NCI-H2171 (cell line): ENCODE measurements around the gene SPOCK1.

ENCODE experiments used
- DNase-seq: peaks from one replicate; lab custom pipeline; 2025; lab: John Stamatoyannopoulos, UW

The SPOCK1 gene

GRCh38 chr5:137147346-137147745 is 351.8 kb downstream of the SPOCK1 start:
- DNase-seq: no peak

- peak; percentile 52 for DNase-seq
Measured at GRCh38 chr5:137146402-137146890, 352.7 kb downstream of the SPOCK1 start.

GRCh38 chr5:137145721-137146120 is 353.4 kb downstream of the SPOCK1 start:
- no peak for DNase-seq

- no peak for DNase-seq
Measured at GRCh38 chr5:137144656-137145055, 354.5 kb downstream of the SPOCK1 start.

DNA sequence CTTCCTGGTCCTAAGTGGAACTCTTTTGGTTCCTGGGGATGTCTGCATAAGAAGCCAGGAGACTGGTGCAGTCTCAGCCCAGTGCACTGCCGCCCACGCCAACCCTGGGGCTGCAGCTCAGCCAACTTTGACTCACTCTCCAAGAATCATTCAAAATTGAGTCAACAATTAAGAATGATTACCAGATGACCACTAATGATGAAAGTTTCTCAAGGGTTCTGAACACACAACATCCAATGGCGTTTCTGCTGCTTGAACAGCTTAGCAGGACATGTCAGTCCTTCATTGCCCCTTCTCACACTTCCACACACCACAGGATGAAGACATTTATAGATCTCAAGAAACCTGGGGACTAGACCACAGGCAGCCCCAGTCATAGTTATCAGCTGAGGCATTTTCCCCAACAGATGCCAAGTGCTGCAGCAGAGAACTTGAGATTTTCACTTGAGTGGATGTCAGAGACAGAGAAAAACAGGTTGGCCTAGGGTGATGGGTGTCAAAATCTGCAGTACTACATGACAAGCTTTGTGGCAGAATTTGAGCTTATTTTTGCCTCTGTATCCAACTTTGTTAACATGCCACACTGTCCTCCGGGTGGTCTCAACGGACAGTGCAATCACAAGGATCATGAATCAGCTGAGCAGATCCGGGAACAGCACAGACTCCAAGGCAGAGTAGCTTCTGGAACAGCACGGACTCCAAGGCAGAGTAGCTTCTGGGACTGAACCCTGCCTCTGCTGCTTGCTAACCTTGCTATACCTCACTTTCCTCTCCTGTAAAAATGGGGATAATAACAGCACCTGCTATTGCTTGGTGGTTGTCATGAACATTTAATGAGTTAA is 356.1 kb downstream of the SPOCK1 start:
- DNase-seq: no peak

DNA sequence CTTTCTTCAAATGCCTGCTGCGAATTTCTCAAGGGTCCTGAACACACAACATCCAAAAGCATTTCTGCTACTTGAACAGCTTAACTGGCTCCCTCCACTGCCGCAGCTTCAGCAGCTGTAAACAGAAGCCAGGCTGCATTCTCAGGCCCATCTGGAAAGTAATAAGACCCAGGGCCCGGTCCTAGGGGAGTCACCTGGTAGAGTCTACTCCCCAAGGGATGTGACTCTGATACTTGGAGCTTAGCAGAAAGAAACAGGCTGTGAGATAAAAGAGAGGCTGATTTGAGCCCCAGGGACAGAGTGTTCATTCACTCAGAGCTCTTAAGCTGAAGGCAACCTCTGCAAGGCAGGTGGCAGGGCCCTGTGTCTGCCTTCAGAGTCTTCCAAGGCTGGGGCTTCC is 356.8 kb downstream of the SPOCK1 start:
- peak; percentile 81 for DNase-seq

DNA sequence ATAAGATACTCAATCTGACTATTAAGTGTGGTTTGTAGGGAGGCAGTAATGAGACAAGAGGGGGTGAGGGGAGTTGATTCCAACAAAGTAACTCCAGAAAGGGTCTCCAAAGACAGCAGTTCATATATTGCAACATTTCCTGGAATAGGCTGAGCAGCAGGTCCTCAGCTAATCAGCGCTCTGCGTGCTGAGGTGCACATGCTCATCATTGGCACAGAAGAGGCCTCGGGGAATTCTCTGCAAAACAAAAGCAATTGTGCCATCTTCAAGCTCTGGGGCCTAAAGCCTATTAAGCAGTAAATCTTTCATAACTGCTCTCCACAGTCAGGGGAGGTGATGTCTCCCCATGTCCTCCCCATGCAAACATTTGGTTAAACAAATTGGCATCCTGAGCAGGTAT is 357.3 kb downstream of the SPOCK1 start:
- DNase-seq: peak; percentile 48

- no peak for DNase-seq
Measured at GRCh38 chr5:137136991-137137632, 362.0 kb downstream of the SPOCK1 start.

GRCh38 chr5:137134920-137135532 is 364.1 kb downstream of the SPOCK1 start:
- no peak for DNase-seq

DNA sequence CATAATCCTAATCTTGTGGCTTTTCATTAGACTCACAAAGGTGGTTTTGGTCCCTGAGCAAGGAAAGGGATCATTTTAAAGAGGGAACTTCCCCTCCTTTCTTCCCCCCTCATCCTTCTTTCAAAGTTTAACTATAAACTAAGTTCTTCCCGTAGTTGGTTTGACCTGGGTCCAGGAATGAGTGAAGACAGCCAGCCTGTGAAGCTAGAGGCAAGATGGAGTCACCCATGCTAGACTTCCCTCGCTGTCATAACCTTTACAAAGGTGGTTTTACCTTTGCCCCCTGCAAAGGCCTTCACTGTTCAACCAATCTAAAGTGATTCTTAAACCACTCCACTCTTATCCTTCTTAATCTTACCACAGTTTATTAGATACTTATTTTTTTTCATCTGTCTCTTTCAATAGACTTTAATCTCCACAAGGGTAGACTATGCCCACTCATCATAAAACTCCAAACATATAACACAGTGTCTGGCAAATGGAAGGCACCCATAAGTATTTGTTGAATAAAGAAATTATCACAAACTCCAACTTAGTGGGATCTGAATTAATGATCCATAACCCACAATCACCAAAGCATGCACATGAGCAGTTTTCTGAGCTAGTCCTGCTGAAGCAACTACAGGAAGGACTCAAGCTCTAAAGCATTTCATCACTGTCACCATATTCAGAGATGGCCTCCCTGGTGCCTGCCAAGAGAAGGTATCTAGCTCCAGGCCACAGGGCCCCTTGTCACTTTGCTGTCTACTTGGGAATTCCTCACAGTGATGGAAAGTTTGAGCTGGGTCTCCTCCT is 369.0 kb downstream of the SPOCK1 start:
- DNase-seq: no peak

- no peak for DNase-seq
Measured at GRCh38 chr5:137128012-137128411, 371.1 kb downstream of the SPOCK1 start.

DNA sequence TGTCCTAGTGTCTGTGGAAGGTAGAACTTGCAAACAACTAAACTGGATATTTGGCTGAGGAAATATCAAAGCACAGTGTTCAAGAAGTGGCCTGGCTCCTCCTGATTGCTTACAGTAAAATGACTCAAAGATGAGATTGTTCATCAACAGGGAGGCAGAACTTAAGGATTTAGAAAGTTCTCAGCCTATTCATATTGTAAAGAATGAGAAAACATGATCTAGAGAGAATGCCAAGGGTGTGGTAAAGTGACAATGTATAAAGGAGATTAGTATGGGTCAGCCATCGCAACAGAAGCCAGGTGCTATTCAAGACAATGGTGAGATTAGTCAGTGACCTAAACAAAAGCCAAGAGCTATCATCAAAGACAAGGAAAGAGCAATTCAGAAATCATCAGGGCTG is 372.3 kb downstream of the SPOCK1 start:
- DNase-seq: no peak

DNA sequence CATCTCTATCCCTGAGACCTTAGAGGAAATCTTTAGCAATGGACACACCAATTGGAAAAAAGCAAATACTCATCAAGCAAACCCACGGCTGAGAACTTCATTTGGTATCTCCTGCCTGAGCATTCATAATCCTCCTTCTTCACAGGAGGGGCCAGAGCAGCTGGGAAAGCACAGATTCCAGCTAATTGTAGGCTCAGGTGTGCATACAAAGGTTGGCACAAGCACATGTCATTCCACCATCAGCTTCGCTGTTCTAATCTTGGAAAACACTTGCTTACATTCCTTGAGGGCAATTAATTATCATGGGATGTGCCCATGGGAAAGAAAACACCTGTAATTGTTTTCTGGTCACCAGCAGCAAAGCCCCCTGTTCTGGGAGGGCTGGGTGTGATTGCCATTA is 376.6 kb downstream of the SPOCK1 start:
- no peak for DNase-seq

- no peak for DNase-seq
Measured at GRCh38 chr5:137122075-137122474, 377.1 kb downstream of the SPOCK1 start.

GRCh38 chr5:137119321-137119720 is 379.8 kb downstream of the SPOCK1 start:
- no peak for DNase-seq

DNA sequence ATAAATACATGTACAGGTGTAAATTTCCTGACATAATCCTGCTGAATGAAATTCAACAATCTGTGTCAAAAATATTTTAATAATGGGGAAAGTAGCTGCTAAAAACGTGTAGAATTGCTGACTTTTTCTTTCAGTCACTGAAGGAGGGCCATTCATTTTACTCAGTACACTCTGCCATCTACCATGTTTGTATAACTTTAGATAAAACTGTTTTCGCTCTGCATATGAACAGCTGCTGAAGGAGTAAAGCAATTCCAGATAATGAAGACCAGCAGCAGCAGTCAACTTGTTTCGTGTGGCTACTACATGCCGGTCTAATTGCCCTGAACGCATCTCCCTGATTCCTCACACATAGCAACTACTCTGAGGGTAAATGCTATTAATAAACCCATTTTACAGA is 380.5 kb downstream of the SPOCK1 start:
- DNase-seq: no peak

GRCh38 chr5:137115152-137115551 is 384.0 kb downstream of the SPOCK1 start:
- no peak for DNase-seq

DNA sequence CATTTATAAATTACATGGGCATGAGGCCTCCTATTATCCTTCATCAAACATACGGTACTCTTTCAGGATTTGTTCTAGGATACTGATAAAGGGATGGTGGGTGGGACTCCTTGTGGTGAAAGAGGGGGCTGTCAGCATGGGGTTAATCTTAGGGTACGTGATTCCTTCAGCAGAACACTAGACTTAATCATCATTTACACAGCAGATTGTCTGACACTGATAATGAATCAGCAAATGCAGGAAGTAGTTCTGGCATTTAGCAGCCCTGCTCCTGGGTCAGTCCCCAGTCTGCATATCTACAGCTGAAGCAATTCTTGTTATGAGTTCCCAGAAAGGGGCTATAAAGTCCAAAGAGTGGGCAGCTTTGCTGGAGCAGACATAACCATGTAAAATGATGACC is 384.6 kb downstream of the SPOCK1 start:
- DNase-seq: no peak

DNA sequence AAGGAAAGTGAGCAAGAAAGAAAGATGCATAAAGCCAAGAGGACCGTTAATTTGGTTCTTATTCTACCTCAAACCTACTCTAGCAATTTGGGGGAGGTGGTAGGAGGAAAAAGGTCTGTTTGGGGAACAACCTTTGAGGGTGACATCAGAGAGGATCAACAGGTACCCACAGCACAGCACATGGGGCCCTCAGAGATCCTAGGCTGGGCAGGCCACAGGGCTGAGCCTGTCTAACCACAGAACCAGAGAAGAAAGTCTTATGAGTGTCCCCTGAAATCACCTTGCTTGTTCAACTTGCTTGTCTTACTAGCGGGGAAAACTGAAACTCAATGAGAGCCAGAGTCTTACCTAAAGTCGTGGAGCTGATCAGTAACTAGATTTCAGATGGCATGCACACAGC is 385.2 kb downstream of the SPOCK1 start:
- no peak for DNase-seq

GRCh38 chr5:137113161-137113560 is 386.0 kb downstream of the SPOCK1 start:
- no peak for DNase-seq

- no peak for DNase-seq
Measured at GRCh38 chr5:137105351-137106035, 393.6 kb downstream of the SPOCK1 start.

GRCh38 chr5:137101544-137101943 is 397.6 kb downstream of the SPOCK1 start:
- DNase-seq: no peak
